DMS153 treated with DMSO at 0.1 percent for 48 hours (cell line): ENCODE measurements around the gene SPG7.

Experiments
- DNase-seq: peaks from one replicate; lab custom pipeline; 2025; ENCODE audit not compliant: unreplicated experiment; lab: John Stamatoyannopoulos, UW

SPG7 gene

GRCh38 chr16:89511374-89511773 is 3.2 kb downstream of the SPG7 start:
- no peak for DNase-seq

GRCh38 chr16:89512453-89512852 is 4.2 kb downstream of the SPG7 start:
- DNase-seq = no peak

- no peak for DNase-seq
Measured at GRCh38 chr16:89517128-89517527, 8.9 kb downstream of the SPG7 start.

- DNase-seq = no peak
Measured at GRCh38 chr16:89519881-89520280, 11.7 kb downstream of the SPG7 start.

- no peak for DNase-seq
Measured at GRCh38 chr16:89522287-89522686, 14.1 kb downstream of the SPG7 start.

GRCh38 chr16:89523680-89524344 is 15.6 kb downstream of the SPG7 start:
- no peak for DNase-seq

GRCh38 chr16:89525146-89525913 is 17.1 kb downstream of the SPG7 start:
- no peak for DNase-seq

- DNase-seq = no peak
Measured at GRCh38 chr16:89529097-89529496, 20.9 kb downstream of the SPG7 start.

GRCh38 chr16:89530401-89531381 is 22.5 kb downstream of the SPG7 start:
- no peak for DNase-seq

- no peak for DNase-seq
Measured at GRCh38 chr16:89531821-89532526, 23.8 kb downstream of the SPG7 start.

GRCh38 chr16:89534252-89534756 is 26.1 kb downstream of the SPG7 start:
- DNase-seq = no peak

GRCh38 chr16:89536371-89536770 is 28.2 kb downstream of the SPG7 start:
- DNase-seq = no peak

GRCh38 chr16:89536886-89537548 is 28.8 kb downstream of the SPG7 start:
- no peak for DNase-seq

- DNase-seq = no peak
Measured at GRCh38 chr16:89537549-89537925, 29.3 kb downstream of the SPG7 start.

GRCh38 chr16:89538286-89538685 is 30.1 kb downstream of the SPG7 start:
- DNase-seq = no peak

- DNase-seq = no peak
Measured at GRCh38 chr16:89540557-89540956, 32.4 kb downstream of the SPG7 start.

- DNase-seq = no peak
Measured at GRCh38 chr16:89541792-89542191, 33.6 kb downstream of the SPG7 start.

- no peak for DNase-seq
Measured at GRCh38 chr16:89544113-89544512, 35.9 kb downstream of the SPG7 start.

- DNase-seq = no peak
Measured at GRCh38 chr16:89544713-89545043, 36.5 kb downstream of the SPG7 start.
